ENCODE data around the gene NRP1.
"Not testable (repeated sequence)": the region's sequence is repeated elsewhere in the genome, so short reads cannot be mapped to it uniquely, and the experiment has no call there.

Gene NRP1

DNA sequence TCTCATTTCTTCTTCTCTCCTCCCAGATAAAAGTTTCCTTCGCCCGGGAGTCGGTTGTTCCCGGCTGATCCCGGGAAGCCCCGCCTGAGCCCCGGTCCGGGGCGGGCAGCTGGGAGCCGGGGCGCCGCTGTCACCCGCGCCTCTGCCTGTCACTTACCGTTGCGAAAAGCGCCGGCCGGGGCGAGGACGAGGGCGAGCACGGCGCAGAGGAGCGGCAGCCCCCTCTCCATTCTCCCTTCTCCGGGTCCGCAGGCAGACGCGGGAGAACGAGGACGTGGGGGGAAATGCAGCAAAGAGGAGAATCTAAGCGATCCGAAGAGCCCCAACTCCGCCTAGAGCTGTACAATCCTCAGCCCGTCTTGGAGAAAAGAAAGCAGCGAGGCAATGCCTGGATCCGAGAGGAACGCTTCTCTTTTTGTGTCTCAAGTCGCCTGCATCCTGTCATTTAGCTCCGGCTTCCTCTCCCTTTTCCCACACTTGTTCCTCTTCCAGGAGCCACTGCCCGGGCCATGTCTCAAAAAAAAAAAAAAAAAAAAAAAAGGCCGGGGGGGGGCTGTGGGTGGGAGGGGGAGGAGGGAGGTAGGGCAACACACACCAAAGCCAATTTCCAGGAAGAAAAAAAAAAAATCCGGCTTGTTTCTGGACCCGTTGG, at the start of gene NRP1:
Gene NRP1 (minus strand): TSS at position 515 of the 652 bp plus-strand sequence. CDS start 285 bp downstream, at position 230.
- DNase-seq, result peak in 3 of 6 experiments; percentile 1 to 26 (median 5)

DNA sequence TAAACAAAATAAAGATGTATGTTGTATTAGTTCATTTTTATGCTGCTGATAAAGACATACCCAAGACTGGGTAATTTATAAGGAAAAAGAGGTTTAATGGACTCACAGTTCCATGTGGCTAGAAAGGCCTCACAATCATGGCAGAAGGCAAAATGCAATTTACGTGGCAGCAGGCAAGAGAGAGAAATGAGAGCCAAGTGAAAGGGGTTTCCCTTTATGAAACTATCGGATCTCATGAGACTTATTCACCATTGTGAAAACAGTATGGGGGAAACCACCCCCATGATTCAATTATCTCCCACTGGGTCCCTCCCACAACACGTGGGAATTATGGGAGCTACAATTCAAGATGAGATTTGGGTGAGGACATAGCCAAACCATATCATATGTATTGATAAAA, 49.7 kb upstream of the NRP1 start:
- DNase-seq, result not testable (repeated sequence)

DNA sequence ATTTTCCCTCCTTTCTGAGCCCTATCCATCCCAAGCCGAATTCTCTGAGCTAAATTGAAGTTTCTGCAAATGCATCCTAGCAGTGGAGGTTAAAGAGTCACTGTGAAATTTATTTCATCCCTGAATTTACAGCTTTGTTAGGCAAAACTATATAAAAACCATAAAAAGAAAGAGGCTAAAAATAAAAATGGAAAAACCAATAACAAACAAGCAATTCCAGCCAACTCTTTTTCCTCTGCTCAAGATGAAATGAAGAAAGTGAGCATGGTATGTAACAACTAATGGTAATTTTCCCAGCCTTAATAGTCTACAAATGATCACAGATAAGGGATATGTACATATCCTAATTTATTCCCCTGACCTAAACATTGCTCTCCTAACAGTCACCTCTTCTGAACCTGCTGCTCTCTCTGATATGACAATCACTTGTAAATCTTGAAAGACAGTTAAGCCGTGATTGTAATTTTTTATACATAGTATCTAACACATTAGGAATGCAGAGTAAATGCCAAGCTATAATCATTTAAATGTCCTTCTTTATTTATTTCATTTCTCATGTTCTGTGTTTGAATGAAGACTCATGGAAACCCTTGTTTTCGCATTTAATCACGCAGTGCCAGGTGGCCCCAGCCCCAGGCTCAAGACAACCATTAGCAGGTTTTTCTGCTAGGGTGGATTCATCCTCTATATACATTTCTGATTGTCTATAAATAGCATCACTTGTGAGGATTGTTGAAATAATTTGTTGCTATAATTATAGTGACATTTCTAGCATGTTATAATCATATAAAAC, 48.6 kb upstream of the NRP1 start:
- DNase-seq, result no peak

DNA sequence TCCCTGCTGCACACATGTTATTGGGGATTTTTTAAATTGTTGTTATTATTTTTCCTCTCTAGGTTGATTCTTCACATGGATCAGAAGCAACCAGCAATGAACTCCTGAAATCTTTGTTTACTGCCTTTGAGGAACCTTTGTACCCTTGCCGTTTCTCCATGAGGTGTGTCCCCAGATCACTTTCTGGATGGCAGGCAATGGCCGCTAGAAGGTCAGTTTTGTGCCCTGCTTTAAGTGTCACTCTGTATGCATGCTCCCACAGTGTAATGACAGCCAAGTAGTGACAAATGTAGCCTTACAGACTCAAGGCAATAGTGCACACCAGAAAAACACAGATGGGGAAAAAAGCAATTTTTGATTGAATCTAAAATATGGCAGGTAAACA, 47.7 kb upstream of the NRP1 start:
- no peak for DNase-seq

DNA sequence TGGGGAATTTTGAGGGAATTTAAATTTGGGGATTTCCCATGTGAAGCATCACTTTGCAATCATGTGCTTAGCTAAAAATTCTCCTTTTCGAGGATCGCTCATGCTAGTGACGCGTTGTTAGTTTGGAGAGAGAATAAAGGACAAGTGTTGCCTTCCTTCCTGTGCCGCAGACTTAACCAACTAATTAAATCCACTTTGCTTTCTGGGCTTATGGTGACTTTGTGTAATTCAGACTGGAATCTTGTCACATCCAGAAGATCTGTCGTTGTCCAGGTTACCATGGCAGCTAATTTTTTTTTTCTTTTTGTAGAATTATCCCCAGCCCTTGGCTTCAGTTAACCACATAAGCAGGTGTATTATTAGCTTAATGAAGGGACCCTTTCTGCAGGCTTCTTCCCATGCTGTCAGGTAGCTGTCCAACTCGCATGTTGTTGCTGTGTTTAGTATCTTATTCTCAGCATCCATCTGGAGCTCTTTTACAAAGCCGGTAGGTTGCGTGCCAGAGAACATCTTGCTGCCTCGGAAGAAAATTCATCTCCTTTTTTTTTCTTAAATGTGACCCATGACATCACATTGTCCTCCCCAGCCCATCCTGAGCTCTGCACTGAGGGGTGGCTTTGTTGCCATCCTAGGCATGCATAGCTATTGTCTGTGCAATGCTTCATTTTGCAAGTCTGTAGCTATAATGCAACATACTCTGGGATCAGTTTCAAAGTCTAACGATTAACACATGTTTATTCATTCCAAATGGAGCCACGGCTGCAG, 47.2 kb upstream of the NRP1 start:
- DNase-seq, result no peak

DNA sequence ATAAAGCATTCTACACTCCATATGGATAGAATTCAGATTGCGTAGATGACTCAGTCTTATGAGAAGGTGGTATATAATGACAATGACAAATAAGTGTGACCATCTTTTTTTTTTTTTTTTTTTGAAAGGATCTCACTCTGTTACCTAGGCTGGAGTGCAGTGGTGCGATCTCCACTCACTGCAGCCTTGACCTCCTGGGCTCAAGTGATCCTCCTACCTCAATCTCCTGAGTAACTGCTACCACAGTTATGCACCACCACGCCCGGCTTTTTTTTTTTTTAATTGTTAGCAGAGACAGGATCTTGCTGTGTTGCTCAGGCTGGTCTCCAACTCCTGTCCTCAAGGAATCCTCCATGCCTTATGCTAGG, 43.2 kb upstream of the NRP1 start:
- DNase-seq, result no peak

DNA sequence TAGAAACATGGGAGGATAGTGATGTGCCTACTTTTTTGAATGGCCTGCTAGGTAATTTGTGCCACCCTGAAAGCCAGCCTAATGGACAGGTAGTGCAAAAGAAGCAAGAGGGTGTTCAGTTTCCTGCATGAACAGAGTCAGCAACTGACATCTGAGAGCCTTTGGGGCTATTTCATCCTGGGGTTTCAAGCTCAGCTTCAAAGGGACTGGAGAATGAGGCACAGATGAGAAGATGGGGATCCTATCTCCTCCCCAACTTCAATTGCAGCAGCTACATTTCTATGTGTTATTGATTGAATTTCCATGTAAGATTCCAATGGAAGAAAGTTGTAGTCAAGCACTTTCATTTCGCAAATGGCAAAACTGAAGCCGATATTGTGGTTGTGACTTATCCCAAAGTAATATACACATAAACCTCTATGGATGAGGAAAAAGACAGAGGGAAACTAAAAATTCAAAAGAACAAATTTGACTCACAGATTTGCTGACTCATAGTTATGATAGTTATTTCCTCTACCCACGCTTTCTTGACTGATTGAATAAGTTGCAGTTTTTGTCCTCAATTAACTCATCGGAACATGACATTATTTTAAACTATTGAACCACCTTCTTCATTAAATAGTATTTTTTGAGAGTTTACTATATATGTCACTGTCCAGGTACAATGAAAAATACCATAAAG, 42.6 kb upstream of the NRP1 start:
- DNase-seq, result no peak

DNA sequence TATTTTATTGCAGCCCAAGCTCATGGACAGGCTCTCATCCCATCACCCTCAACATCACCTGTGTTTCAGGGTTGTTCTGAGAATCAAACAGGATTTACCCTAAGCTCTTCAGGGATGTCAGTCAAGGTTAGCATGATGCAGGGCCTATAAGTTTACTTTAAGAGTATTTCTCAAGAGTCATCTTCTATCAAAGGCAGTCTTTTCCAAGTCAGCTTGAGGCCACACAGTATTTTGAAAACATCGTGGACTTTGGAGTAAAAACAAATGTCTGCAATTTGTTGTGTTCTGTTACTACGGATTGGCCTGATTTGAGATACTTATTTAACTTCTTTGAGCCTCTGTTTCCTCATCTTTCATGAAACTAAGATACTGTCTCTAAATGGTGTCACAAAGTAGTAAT, 42.0 kb upstream of the NRP1 start:
- DNase-seq, result no peak

DNA sequence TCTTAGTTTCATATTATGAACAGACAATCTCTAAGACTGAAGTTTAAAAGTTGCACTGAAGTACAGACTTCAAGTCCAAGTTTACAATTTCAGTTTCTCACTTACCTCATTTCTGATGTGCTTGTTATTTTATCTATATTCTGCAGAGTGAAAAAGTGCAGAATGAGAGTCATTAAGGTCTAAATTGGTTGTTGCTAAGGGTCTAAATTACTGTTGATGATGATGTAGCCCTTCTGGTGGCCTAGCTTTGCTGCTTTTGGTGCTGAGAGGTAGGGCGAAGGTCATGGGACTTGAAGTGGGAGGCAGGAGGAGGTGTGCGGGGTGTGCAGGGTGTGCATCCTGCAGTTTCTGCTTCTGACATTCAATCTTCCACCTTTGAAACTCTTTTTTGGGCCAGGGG, 38.8 kb upstream of the NRP1 start:
- DNase-seq, result no peak

DNA sequence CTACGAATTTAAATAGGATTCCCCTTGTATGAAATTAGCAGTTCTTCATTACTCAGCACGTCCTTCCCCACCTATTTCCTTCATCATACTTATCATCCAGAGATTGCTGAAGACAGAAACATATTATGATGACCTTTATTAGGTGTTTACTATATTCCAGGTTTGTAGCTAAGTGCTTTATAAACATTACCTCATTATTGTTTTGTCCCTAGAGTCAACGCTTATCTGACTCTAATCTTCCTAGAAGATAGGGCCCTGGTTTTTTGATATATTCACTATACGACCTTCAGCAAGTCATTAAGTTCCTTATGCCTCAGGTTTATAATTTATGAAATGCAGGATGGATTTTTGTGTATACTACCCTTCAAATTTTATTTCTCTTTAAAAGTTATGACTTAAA, 36.8 kb upstream of the NRP1 start:
- no peak for DNase-seq

DNA sequence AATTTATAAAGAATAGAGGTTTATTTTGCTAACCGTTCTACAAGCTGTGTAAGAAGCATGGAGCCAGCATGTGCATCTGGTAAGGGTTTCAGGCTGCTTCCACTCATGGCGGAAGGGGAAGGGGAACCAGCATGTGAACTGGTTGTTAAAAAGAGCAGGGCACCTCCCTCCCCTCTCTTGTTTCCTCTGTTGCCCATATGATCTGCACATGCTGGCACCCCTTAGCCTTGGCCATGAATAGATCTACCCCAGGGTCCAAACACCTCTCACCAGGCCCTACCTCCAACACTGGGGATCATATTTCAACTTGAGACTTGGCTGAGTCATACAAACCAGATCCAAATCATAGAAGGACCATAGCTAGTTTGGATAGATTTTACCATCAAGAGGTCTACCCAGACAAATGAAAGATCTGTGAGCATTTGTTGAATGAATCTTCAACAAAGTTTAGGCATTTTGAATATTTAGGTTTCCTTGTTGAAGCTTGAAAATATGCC, 36.0 kb upstream of the NRP1 start:
- no peak for DNase-seq

DNA sequence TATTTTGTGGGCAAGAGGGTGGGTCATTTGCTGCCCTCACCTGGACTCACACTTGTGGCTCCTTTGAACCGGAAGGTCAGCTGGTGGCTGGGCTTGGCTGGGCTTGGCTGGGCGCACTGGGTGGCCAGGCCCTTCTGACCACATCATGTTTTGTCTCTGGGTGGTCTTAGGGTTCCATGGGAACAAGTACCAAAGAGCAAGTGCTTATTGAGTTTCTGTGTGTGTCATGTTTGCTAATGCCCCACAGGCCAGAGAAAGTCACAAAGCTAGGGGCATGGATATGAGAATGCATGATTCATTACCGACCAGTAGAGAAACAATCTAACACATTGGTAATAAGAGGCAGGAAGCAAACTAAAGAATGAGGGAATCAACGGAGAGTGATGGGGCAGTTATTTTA, 33.6 kb upstream of the NRP1 start:
- DNase-seq, result no peak

DNA sequence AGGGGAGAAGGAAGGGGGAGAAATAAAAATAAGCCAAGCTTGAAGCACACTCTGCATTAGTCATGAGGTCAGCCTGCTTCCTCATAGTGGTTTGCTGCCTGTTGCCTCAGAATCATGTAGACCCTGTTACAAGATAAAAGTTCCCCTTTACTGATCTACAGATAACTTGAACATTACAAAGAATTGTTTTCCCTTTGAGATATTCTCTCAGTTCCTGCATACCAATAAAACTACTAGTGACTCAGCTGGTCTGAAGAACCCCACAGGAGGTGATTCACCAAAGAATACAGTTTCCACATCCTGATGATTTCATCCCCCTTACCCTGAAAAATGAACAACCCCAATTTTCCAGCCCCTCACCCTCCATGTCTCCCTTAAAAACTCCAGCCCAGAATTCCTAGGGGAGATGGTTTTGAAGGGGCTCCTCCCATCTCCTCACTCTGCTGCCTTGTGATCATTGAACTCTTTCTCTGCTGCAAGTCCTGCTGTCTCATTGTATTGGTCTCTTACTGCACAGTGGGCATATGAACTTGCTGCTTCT, 31.5 kb upstream of the NRP1 start:
- DNase-seq, result no peak

DNA sequence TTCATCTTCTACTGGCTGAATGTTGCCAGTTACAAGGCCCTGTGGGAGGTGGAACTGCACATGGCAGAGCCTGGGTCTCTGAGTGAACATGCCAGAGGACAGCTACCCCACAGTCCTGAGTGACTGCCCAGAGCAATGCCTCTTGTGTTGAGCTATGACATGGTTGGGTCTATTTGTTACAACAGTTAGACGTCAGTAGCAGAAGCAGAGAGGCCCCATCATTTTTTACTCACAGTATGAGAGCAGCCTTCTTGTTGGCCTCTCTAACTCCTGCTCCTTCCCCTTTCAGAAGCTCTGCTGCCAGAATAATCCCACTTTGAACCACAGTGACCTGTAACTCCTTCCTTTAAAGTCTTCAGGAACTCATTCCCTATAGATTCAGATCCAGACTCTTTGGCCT, 30.8 kb upstream of the NRP1 start:
- DNase-seq, result no peak

DNA sequence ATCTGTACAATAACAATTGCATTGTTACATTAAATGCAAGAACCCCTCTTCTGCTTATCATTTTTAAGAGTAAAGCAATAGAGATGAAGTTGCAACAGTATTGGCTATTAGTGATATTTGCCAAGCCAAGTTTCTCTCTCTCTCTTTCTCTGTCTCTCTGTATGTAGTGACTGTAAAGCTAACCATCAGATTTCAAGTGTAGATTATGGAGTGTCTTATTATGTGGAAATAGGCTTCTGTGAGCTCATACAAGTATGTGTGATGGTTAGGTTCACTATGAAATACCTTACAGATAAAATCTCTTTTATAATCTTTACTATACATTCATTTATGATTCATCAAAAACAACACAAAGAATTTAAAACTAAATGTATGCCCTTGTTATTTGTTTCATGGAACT, 28.6 kb upstream of the NRP1 start:
- no peak for DNase-seq

DNA sequence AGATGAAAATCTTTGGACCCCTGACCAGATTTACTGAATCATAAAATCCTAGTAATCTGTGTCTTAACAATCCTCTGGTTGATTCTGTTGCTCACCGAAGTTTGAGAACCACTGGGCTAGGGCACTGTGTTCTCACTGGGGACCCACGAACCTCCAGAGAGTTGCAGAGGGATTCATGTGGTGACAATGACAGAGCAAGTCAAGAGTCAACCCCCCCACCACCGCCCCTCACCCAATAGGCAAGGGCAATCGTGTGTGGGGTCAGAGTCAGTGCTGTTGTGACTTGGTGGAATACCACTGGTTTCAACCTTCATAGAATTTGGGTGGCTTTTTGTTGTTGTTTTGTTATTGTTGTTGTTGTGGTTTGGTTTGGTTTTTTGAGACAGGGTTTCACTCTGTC, 23.5 kb upstream of the NRP1 start:
- DNase-seq, result no peak

DNA sequence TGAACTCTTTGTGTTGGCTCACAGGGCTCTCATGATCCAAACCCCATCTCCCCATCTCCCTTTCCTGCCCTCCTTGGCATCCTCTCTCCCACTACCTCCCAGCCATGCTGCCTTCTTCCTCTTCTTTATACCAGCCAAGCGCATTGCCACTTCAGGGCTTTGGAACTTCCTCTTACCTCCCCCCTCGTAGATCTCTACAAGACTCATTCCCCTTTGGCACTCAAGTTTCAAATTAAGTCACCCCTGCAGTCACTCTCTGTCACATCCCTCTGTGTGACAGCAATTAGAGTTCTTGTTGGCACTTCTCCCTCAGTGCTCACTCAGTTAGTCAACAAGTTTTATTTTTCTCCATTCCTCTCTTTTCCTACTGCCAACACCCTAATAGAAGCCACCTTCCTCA, 20.8 kb upstream of the NRP1 start:
- DNase-seq, result no peak

DNA sequence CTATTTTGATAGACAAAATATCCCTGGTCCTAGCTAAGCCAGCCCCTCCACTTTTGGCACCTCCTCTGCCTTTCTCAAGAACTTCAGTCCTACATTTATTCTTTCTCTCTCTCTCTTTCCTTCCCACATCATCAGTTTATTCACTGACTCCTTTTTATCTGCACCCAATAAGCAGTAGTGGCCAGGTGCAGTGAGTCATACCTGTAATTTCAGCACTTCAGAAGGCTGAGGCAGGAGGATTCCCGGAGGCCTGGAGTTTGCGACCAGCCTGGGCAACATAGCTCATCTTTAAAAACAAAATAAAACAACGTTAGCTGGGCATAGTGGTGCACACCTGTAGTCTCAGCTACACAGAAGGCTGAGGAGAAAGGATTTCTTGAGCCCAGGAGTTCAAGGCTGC, 19.4 kb upstream of the NRP1 start:
- DNase-seq, result no peak

DNA sequence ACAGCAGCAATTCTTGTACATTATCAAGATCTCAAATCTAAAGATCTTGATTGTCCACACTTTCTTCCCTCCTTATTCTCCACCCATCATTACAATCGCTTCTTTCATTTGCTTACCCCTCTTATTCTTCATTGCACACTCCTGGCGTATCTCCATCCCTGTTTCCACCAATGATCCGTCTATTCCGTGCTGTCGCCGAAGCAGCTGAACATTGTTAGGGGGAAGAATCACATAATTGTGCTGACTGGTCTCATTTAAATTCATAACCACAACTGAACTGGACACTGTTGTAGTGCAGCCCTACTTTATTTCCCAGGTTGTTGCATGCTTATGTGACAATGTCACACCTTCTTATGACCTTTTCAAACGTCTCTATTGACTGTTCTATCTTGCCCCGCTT, 18.9 kb upstream of the NRP1 start:
- no peak for DNase-seq

DNA sequence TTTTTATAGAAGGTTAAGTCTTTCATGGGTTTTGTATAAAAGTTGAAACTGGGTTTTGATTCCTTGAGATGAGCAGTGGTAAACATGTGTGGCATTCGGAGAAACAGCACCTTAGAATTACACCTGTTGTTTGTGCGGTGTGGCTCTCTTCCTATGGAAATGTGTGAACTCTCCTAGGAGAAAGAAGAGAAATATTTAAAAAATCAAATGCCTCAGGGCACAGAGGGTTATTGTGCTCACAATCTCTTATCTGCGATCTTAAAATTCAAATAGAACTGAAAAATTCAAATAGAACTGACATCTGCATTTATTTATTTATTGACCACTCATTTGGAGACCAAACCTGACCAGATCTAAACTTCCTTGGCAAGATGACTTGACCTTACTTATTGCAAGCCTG, 18.1 kb upstream of the NRP1 start:
- no peak for DNase-seq

DNA sequence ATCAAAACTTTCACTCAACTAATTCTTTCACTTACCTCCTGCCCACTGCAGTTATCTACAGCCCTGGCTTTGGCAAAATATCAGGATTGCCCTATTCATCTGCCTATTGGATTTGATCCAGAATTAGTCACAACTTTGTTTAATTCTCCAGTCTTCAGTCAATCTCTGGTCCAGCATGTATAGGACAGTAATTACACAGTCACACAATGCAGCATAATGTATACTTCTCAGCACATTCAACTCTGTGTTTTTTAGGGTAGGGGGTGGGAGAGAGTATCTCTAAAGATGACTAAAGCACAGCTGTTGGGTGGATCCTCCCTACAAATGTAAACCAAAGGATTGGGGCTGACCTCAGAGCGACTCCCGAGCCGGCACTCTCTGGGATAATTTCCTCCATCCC, 17.7 kb upstream of the NRP1 start:
- no peak for DNase-seq

DNA sequence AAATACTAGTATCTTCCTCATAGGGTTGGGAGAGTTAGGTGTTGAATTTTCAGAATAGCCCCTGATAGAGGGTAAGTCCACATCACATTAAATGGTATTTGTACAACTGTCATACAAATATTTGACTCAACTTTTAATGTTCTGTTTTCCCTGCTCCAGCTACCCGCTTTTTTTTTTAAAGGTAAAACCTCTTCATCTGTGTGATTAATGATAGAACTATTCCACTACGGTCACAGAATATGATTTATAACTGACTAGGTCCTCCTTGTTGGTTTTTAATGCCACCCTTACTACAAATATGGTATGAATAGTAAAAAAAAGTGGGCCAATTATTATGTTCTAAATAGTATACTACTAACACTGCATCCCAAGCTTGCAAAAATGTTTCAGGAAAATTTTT, 15.6 kb upstream of the NRP1 start:
- DNase-seq, result no peak

DNA sequence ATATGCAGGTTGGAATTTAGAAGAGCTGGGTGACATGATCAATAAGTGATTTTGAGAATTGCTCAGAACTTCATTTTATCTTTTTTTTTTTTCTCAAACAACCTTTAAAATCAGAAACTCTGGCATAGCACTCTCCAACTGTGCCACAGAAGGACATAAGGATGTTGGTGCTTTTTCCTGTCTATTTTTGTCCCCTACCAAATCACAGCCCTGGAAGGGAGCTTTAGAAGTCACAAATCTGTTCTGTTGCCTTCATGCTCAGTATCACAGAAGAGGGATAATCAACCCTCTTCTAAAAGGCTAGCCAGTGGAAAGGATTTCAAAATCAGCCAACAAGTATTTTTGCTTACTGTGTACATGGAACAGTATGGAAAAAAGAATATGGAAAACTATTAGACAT, 14.8 kb upstream of the NRP1 start:
- no peak for DNase-seq
